CD4-positive, CD25-positive, alpha-beta regulatory T cell (primary cell): Measurements from ENCODE around the gene DNAJC27. TPM values are rescaled to one million over a fixed set of nuclear protein-coding genes. Genes with fewer than 3 reads are reported as not detected.

Source experiments
- ATAC-seq, 2 donors: fragments of 150-1000 bp; cut with Tn5 transposase; one replicate each; pipeline ENCODE4 v1.10.0; 2021; ENCODE audit warnings: low read depth in 2 of 2, moderate number of reproducible peaks in 2 of 2, moderate library complexity in 1 of 2
- DNase-seq, 3 donors: peaks; one replicate each; pipeline versions ENCODE4 v3.0.0 to v3.0.0-alpha.2; 2012 to 2022; ENCODE audit warnings: mixed read lengths in 1 of 3
- H3K27ac ChIP-seq: one replicate; pipeline ENCODE4 v1.7.0; 2013; ENCODE audit warnings: mild to moderate bottlenecking, low read length; ENCODE audit not compliant: insufficient read depth, poor library complexity, severe bottlenecking
- H3K27me3 ChIP-seq: one replicate; pipeline ENCODE4 v1.7.0; 2013; ENCODE audit warnings: low read length; ENCODE audit not compliant: control insufficient read depth, insufficient read depth
- H3K36me3 ChIP-seq: one replicate; pipeline ENCODE4 v1.7.0; 2013; ENCODE audit warnings: mild to moderate bottlenecking, low read length, moderate library complexity; ENCODE audit not compliant: control insufficient read depth, insufficient read depth
- H3K4me1 ChIP-seq: 2 replicates; pipeline ENCODE4 v1.7.0; 2013; ENCODE audit warnings: mild to moderate bottlenecking, low read length; ENCODE audit not compliant: insufficient read depth, control insufficient read depth, poor library complexity, severe bottlenecking
- H3K4me3 ChIP-seq: one replicate; pipeline ENCODE4 v1.7.0; 2013; ENCODE audit warnings: low read depth, mild to moderate bottlenecking, low read length, moderate library complexity
- H3K9me3 ChIP-seq, 2 experiments: 1 replicate in 1 of 2; 2 replicates in 1 of 2; pipeline ENCODE4 v1.7.0; 2013; ENCODE audit warnings: low read length in 2 of 2, mild to moderate bottlenecking in 1 of 2, moderate library complexity in 1 of 2; ENCODE audit not compliant: control insufficient read depth in 2 of 2
- H3K27ac Mint-ChIP-seq, 3 donors: one replicate each; pipeline ENCODE4 v1.8.0; 2020 to 2022; ENCODE audit warnings: mild to moderate bottlenecking in 3 of 3, mixed read lengths in 3 of 3, moderate library complexity in 2 of 3
- H3K27me3 Mint-ChIP-seq: one replicate; pipeline ENCODE4 v1.8.0; 2022; ENCODE audit warnings: mild to moderate bottlenecking, mixed read lengths
- H3K36me3 Mint-ChIP-seq: one replicate; pipeline ENCODE4 v1.8.0; 2020; ENCODE audit warnings: mixed read lengths
- H3K4me1 Mint-ChIP-seq, 4 donors: one replicate each; pipeline ENCODE4 v1.8.0; 2020 to 2022; ENCODE audit warnings: mixed read lengths in 4 of 4, mild to moderate bottlenecking in 1 of 4
- H3K4me3 Mint-ChIP-seq, 4 donors: one replicate each; pipeline ENCODE4 v1.8.0; 2020 to 2022; ENCODE audit warnings: mild to moderate bottlenecking in 4 of 4, mixed read lengths in 4 of 4, moderate library complexity in 3 of 4
- H3K9me3 Mint-ChIP-seq, 7 donors: one replicate each; pipeline ENCODE4 v1.8.0; 2020 to 2022; ENCODE audit warnings: mixed read lengths in 7 of 7, mild to moderate bottlenecking in 3 of 7, moderate library complexity in 2 of 7
- polyA plus RNA-seq, 4 donors: library from polyadenylated mRNA; unstranded; fragments of 300-500 nt; fragmentation: Illumina TruSeq; gene quantifications; one replicate each; pipeline ENCODE4 v1.2.3, GENCODE V29; 2021
- total RNA-seq: library from RNA; stranded (reverse); gene quantifications from one replicate; pipeline ENCODE4 v1.2.3, GENCODE V29; 2022

Gene DNAJC27
- total and polyA plus RNA-seq, 5 donors from 2014 or later, result 2.7 to 14.6 (median 5.6) TPM

- Mint-ChIP-seq H3K27me3 (peaks cover 7% of the 10 kb centered on the region), H3K4me1 (peaks cover 5 to 48% (median 31%) of the 10 kb centered on the region in 4 donors), H3K4me3 (peak overlapping the region; percentile 94 to 97 (median 96)), H3K27ac (peak overlapping the region in 2 of 3 donors; percentile 88 to 95), H3K36me3 (no peaks in the 10 kb centered on the region), H3K9me3 (peaks cover 0 to 2% (median 0%) of the 10 kb centered on the region in 7 donors)
- Histone ChIP-seq H3K36me3 (no peaks in the 10 kb centered on the region), H3K27ac (peak overlapping the region; percentile 14), H3K4me3 (peak overlapping the region; percentile 79), H3K27me3 (no peaks in the 10 kb centered on the region), H3K4me1 (peaks cover 40% of the 10 kb centered on the region), H3K9me3 (no peaks in the 10 kb centered on the region)
- ATAC-seq (peak in 1 of 2 donors; percentile 2), DNase-seq (no peak)
Measured at GRCh38 chr2:24919506-24920097, 52.2 kb downstream of the DNAJC27 start.

DNA sequence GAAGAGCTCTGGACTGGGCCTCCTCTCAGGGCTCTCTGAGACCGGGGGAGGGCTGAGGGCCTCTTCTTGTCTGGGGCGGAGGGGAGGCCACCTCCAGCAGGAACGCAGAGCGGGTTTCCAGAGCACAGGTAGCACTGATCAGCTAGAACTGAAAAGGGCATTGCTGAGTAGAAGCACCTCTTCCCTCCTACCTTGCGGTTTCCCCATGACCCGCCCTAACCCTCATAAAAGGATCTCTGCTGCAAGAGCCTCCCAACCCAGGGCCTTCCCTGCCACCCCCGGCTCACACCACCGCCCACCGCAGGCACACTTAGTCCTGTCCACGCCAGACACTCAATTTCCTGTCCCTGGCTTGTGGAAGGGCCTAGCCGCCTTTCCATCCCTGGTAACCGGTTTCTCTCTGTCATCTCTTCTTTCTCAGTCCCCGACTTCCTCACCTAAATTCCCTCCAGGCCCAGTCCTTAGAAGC, 52.7 kb downstream of the DNAJC27 start:
- peak overlapping the region; percentile 79 for H3K4me3 ChIP-seq

GRCh38 chr2:24918326-24919036, 53.3 kb downstream of the DNAJC27 start:
- no peak for DNase-seq
- no peaks in the 10 kb centered on the region for H3K36me3 Mint-ChIP-seq
- Histone ChIP-seq H3K27ac (peak overlapping the region; percentile 14), H3K4me3 (peak overlapping the region; percentile 79), H3K36me3 (no peaks in the 10 kb centered on the region), H3K4me1 (peaks cover 40% of the 10 kb centered on the region), H3K9me3 (no peaks in the 10 kb centered on the region), H3K27me3 (no peaks in the 10 kb centered on the region)
- H3K9me3 Mint-ChIP-seq, result peaks cover 0 to 2% (median 0%) of the 10 kb centered on the region in 7 donors
- ATAC-seq, result no peak
- peak overlapping the region; percentile 94 to 97 (median 96) for H3K4me3 Mint-ChIP-seq
- peaks cover 5 to 50% (median 34%) of the 10 kb centered on the region in 4 donors for H3K4me1 Mint-ChIP-seq
- H3K27me3 Mint-ChIP-seq, result peaks cover 3% of the 10 kb centered on the region
- H3K27ac Mint-ChIP-seq, result peak overlapping the region in 2 of 3 donors; percentile 88 to 95

More for the DNA sequence above, 52.7 kb downstream of the DNAJC27 start:
- Histone ChIP-seq H3K4me1 (peaks cover 40% of the 10 kb centered on the region), H3K27ac (peak overlapping the region; percentile 14), H3K27me3 (no peaks in the 10 kb centered on the region), H3K9me3 (no peaks in the 10 kb centered on the region), H3K36me3 (no peaks in the 10 kb centered on the region)
- peak; percentile 32 to 46 for ATAC-seq
- DNase-seq, result peak; percentile 56 to 82 (median 56)
- Mint-ChIP-seq H3K36me3 (no peaks in the 10 kb centered on the region), H3K4me1 (peaks cover 5 to 51% (median 33%) of the 10 kb centered on the region in 4 donors), H3K27ac (peak overlapping the region; percentile 22 to 95 (median 88)), H3K27me3 (peaks cover 7% of the 10 kb centered on the region), H3K4me3 (peak overlapping the region; percentile 94 to 97 (median 96)), H3K9me3 (peaks cover 0 to 2% (median 0%) of the 10 kb centered on the region in 7 donors)

GRCh38 chr2:24917731-24918325, 53.9 kb downstream of the DNAJC27 start:
- Mint-ChIP-seq H3K36me3 (no peaks in the 10 kb centered on the region), H3K27me3 (no peaks in the 10 kb centered on the region), H3K9me3 (peaks cover 0 to 2% (median 0%) of the 10 kb centered on the region in 7 donors), H3K27ac (peak overlapping the region in 2 of 3 donors; percentile 69 to 76), H3K4me1 (peaks cover 5 to 56% (median 36%) of the 10 kb centered on the region in 4 donors), H3K4me3 (peak overlapping the region; percentile 94 to 97 (median 96))
- no peak for DNase-seq
- H3K36me3 ChIP-seq, result no peaks in the 10 kb centered on the region
- H3K4me3 ChIP-seq, result no peak overlapping the region
- no peak for ATAC-seq
- H3K27me3 ChIP-seq, result no peaks in the 10 kb centered on the region
- H3K27ac ChIP-seq, result no peak overlapping the region
- peaks cover 40% of the 10 kb centered on the region for H3K4me1 ChIP-seq
- H3K9me3 ChIP-seq, result no peaks in the 10 kb centered on the region

GRCh38 chr2:24917086-24917485, 54.7 kb downstream of the DNAJC27 start:
- H3K27ac ChIP-seq, result peak overlapping the region; percentile 17
- H3K4me3 Mint-ChIP-seq, result peak overlapping the region; percentile 62 to 97 (median 94)
- H3K4me1 ChIP-seq, result peaks cover 40% of the 10 kb centered on the region
- no peaks in the 10 kb centered on the region for H3K27me3 ChIP-seq
- peaks cover 0 to 2% (median 0%) of the 10 kb centered on the region in 7 donors for H3K9me3 Mint-ChIP-seq
- ATAC-seq, result no peak
- H3K36me3 ChIP-seq, result no peaks in the 10 kb centered on the region
- peak overlapping the region in 2 of 3 donors; percentile 69 to 76 for H3K27ac Mint-ChIP-seq
- H3K9me3 ChIP-seq, result no peaks in the 10 kb centered on the region
- H3K4me3 ChIP-seq, result no peak overlapping the region
- no peaks in the 10 kb centered on the region for H3K27me3 Mint-ChIP-seq
- DNase-seq, result peak in 1 of 3 donors; percentile 39
- H3K36me3 Mint-ChIP-seq, result peaks cover under 1% of the 10 kb centered on the region
- H3K4me1 Mint-ChIP-seq, result peaks cover 5 to 59% (median 36%) of the 10 kb centered on the region in 4 donors

DNA sequence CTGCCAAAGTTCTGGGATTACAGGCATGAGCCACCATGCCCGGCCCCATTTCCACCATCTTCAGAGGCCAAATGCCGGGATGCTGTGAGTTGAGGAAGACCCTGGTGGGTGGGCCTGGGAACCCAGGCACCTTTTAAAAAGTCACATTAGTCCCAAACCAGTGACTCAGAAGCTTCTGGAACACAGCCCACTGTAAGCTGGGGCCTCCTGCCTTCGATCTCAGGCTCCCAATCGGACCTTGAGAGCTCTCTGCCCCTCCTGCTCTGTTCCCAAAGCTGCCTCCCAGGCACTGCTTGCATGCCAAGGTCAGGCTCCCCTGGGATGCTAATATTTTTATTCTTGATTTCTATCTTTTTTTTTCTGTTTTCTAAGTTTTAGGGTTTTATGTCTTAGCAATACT, 56.0 kb downstream of the DNAJC27 start:
- H3K4me3 Mint-ChIP-seq, result peak overlapping the region in 1 of 4 donors; percentile 97
- H3K27me3 Mint-ChIP-seq, result no peaks in the 10 kb centered on the region
- peaks cover 5 to 60% (median 32%) of the 10 kb centered on the region in 4 donors for H3K4me1 Mint-ChIP-seq
- H3K36me3 Mint-ChIP-seq, result peaks cover 4% of the 10 kb centered on the region
- DNase-seq (no peak), ATAC-seq (no peak)
- no peak overlapping the region for H3K27ac Mint-ChIP-seq
- H3K4me1 ChIP-seq, result peaks cover 37% of the 10 kb centered on the region
- peaks cover 0 to under 1% (median 0%) of the 10 kb centered on the region in 7 donors for H3K9me3 Mint-ChIP-seq
- H3K4me3 ChIP-seq, result no peak overlapping the region
- no peaks in the 10 kb centered on the region for H3K27me3 ChIP-seq
- H3K27ac ChIP-seq, result no peak overlapping the region
- H3K9me3 ChIP-seq, result no peaks in the 10 kb centered on the region
- H3K36me3 ChIP-seq, result no peaks in the 10 kb centered on the region

- peaks cover 36% of the 10 kb centered on the region for H3K4me1 ChIP-seq
- no peak overlapping the region for H3K27ac ChIP-seq
- H3K36me3 ChIP-seq, result no peaks in the 10 kb centered on the region
- peak overlapping the region in 2 of 4 donors; percentile 38 to 44 for H3K4me3 Mint-ChIP-seq
- peak overlapping the region; percentile 26 to 65 (median 54) for H3K27ac Mint-ChIP-seq
- no peaks in the 10 kb centered on the region for H3K9me3 ChIP-seq
- H3K4me3 ChIP-seq, result no peak overlapping the region
- DNase-seq (no peak), ATAC-seq (no peak)
- H3K27me3 Mint-ChIP-seq, result no peaks in the 10 kb centered on the region
- no peaks in the 10 kb centered on the region for H3K9me3 Mint-ChIP-seq
- peaks cover 6% of the 10 kb centered on the region for H3K36me3 Mint-ChIP-seq
- H3K27me3 ChIP-seq, result no peaks in the 10 kb centered on the region
- H3K4me1 Mint-ChIP-seq, result peaks cover 5 to 58% (median 31%) of the 10 kb centered on the region in 4 donors
Measured at GRCh38 chr2:24915175-24915574, 56.6 kb downstream of the DNAJC27 start.
